BE2C (cell line): ENCODE data around the gene ROBO1.
"Not testable (repeated sequence)": the region's sequence is repeated elsewhere in the genome, so short reads cannot be mapped to it uniquely, and the experiment has no call there.

Experiments used
- DNase-seq: peaks from one replicate; pipeline ENCODE4 v3.0.0-alpha.2; 2020
- H3K27me3 ChIP-seq: fragments of 250-450 bp; sonication (Bioruptor Pico); 2 replicates; pipeline ENCODE4 v1.5.1; 2020; ENCODE audit warnings: mild to moderate bottlenecking
- H3K36me3 ChIP-seq: fragments of 250-450 bp; sonication (Bioruptor Pico); 2 replicates; pipeline ENCODE4 v1.5.1; 2020; ENCODE audit warnings: mild to moderate bottlenecking
- H3K4me1 ChIP-seq: fragments of 250-450 bp; sonication (Bioruptor Pico); 2 replicates; pipeline ENCODE4 v1.5.1; 2020
- H3K4me3 ChIP-seq: 2 replicates; pipeline ENCODE4 v1.5.1; 2011; ENCODE audit warnings: low read depth, low read length
- H3K9me3 ChIP-seq: fragments of 250-450 bp; sonication (Bioruptor Pico); 2 replicates; pipeline ENCODE4 v1.5.1; 2020
- TF ChIP-seq, protein P1 (sequence below): IDR thresholded peaks from 2 replicates; pipeline ENCODE4 v1.5.1; 2012; ENCODE audit warnings: mild to moderate bottlenecking, low read depth, low read length

The ROBO1 gene

DNA sequence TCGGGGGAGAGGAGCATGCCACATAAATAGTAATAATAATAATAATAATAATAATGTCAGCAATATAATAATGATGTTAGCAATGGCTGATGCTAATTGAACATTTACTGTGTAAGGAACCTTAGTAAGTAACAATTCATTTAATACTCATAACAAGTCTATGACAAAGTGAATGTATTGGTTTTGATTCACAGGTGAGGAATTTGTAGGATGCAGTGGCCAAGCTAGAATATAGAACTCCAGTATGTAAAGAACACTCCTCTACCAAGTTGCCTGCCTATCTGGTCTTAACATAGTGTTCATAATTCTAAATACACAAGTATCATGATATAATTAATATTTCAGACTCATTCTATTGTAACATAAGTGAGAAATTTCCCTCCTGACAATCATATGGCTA is 1016.5 kb downstream of the ROBO1 start:
- no peaks in the 10 kb centered on the region for H3K9me3 ChIP-seq
- no peaks in the 10 kb centered on the region for H3K27me3 ChIP-seq
- H3K36me3 ChIP-seq = no peaks in the 10 kb centered on the region
- TF ChIP-seq, protein P1, sequence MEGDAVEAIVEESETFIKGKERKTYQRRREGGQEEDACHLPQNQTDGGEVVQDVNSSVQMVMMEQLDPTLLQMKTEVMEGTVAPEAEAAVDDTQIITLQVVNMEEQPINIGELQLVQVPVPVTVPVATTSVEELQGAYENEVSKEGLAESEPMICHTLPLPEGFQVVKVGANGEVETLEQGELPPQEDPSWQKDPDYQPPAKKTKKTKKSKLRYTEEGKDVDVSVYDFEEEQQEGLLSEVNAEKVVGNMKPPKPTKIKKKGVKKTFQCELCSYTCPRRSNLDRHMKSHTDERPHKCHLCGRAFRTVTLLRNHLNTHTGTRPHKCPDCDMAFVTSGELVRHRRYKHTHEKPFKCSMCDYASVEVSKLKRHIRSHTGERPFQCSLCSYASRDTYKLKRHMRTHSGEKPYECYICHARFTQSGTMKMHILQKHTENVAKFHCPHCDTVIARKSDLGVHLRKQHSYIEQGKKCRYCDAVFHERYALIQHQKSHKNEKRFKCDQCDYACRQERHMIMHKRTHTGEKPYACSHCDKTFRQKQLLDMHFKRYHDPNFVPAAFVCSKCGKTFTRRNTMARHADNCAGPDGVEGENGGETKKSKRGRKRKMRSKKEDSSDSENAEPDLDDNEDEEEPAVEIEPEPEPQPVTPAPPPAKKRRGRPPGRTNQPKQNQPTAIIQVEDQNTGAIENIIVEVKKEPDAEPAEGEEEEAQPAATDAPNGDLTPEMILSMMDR = no peak
- H3K4me1 ChIP-seq = no peaks in the 10 kb centered on the region
- H3K4me3 ChIP-seq = no peak overlapping the region
- no peak for DNase-seq

DNA sequence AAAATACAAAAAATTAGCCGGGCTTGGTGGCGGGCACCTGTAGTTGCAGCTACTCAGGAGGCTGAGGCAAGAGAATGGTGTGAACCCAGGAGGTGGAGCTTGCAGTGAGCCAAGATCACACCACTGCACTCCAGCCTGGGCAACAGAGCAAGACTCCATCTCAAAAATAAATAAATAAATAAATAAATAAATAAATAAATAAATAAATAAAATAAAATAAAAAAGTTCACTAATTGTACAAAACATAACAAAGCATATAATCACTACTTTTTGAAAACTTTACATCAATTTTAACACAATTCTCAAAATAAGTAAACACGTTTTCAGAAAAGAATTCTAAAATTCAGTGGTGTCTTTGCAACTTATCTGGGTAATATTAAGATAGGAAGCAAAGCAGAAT is 1017.5 kb downstream of the ROBO1 start:
- not testable (repeated sequence) for DNase-seq, H3K27me3 ChIP-seq, H3K4me1 ChIP-seq, H3K9me3 ChIP-seq, H3K36me3 ChIP-seq, H3K4me3 ChIP-seq

DNA sequence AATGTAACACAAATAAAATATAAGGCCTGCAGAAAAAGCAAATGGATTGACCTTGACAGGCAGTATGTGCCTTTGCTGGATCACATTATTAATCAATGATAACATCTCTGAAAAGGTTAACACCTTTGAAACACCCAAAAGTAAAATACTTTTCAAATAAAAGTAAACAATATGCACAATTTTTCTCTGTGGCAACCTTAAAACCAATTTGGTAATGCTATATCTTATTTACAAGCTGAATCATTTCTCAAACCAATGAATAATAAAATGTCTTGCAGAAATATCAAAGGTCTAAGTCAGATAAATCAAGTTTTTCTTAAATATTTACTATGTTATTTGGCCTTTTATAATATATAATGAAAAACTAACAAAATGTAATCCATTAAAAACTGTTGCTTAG is 1018.7 kb downstream of the ROBO1 start:
- TF ChIP-seq, protein P1 = no peak
- DNase-seq = no peak
- no peak overlapping the region for H3K4me3 ChIP-seq
- H3K9me3 ChIP-seq = no peaks in the 10 kb centered on the region
- no peaks in the 10 kb centered on the region for H3K27me3 ChIP-seq
- H3K36me3 ChIP-seq = no peaks in the 10 kb centered on the region
- H3K4me1 ChIP-seq = no peaks in the 10 kb centered on the region

DNA sequence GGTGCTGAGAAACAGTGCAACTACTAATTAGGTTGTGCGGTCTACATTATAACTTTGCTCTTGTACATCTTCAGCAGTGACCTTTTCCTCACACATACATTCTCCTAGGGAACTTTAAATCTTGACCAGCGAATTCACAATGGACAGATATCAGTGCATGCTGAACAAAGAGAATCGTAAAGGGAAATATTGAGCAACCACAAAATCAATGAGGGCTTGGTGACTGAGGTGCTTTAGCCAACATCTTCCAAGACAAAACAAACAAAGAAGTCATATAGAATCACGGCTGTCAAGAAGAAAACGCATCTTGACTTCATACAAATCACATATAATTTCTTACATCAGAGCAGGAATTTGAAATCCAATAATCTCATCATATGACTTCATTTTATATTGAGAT is 1022.0 kb downstream of the ROBO1 start:
- H3K4me3 ChIP-seq = no peak overlapping the region
- H3K4me1 ChIP-seq = no peaks in the 10 kb centered on the region; the same call in 1 of the 2 replicates
- TF ChIP-seq, protein P1 = no peak
- no peaks in the 10 kb centered on the region for H3K36me3 ChIP-seq
- no peaks in the 10 kb centered on the region for H3K9me3 ChIP-seq
- DNase-seq = no peak
- no peaks in the 10 kb centered on the region for H3K27me3 ChIP-seq

DNA sequence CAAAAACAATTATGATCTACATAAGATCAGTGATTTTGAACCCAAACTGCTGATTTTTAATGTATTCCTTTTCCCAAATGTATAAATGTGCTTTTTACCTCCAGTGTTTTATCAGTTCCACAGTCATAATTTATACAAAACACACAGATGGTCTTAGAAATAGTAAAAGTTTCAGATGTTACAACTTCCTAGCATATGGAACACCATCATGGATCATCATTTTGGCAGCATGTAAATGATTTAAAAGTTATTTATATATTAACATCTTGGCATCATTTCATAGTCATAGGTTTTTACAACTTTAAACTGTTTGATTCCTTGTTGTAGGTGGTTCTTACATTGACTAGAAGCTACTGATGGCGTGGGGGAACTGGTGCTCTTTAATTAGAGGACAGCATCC is 1025.3 kb downstream of the ROBO1 start:
- TF ChIP-seq, protein P1 = no peak

DNA sequence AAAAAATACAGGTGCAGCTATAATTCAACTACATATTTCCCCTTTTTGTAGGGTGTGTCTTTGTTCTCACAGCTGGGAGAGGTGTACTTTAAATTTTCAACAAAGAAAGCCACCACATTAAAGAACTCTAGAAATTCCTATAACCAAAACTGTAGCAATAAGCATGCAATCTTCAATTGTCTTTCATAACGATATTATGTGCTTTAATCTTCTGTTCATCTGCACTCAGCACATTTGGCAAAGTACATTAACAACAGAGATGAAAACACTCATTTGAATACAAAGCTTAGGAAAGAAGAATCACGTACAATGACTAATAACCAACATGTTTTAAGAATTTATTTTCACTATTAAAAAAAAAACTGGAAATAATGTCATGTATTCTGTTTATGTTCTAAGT is 1025.8 kb downstream of the ROBO1 start:
- H3K4me3 ChIP-seq = no peak overlapping the region
- no peaks in the 10 kb centered on the region for H3K9me3 ChIP-seq
- no peaks in the 10 kb centered on the region for H3K27me3 ChIP-seq
- TF ChIP-seq, protein P1 = no peak
- H3K36me3 ChIP-seq = no peaks in the 10 kb centered on the region
- H3K4me1 ChIP-seq = no peaks in the 10 kb centered on the region; the same call in none of the 2 replicates
- DNase-seq = no peak

More for the DNA sequence above, 1025.3 kb downstream of the ROBO1 start:
- H3K27me3 ChIP-seq = no peaks in the 10 kb centered on the region
- no peak for DNase-seq
- no peaks in the 10 kb centered on the region for H3K36me3 ChIP-seq
- no peaks in the 10 kb centered on the region for H3K9me3 ChIP-seq
- no peak overlapping the region for H3K4me3 ChIP-seq
- no peaks in the 10 kb centered on the region; the same call in 1 of the 2 replicates for H3K4me1 ChIP-seq
